ENCODE data around the gene PPP1R36.
"Not testable (repeated sequence)": the region's sequence is repeated elsewhere in the genome, so short reads cannot be mapped to it uniquely, and the experiment has no call there.

PPP1R36 gene

GRCh38 chr14:64549791-64550620 lies at the start of gene PPP1R36:
Gene PPP1R36, plus strand, starts transcription at chr14:64549961. Its CDS starts 37 bp downstream, at chr14:64549998.
- no peak for DNase-seq (ENCODE audit: low read depth in 2 of 2)

- no peak for DNase-seq (ENCODE audit: low read depth in 2 of 2)
These were observed 49.7 kb upstream of the PPP1R36 start for GRCh38 chr14:64500088-64500487.

- no peak for DNase-seq (ENCODE audit: low read depth in 2 of 2)
These were observed 48.2 kb upstream of the PPP1R36 start for GRCh38 chr14:64501411-64502171.

- DNase-seq (ENCODE audit: low read depth in 2 of 2) = no peak
These were observed 47.3 kb upstream of the PPP1R36 start for GRCh38 chr14:64502456-64502855.

GRCh38 chr14:64502887-64503433 lies 46.8 kb upstream of the PPP1R36 start:
- no peak for DNase-seq (ENCODE audit: low read depth in 2 of 2)

- peak; percentile 88 to 91 for DNase-seq (ENCODE audit: low read depth in 2 of 2)
These were observed 46.1 kb upstream of the PPP1R36 start, which contains the start of gene ZBTB25 for GRCh38 chr14:64503434-64504309. Gene ZBTB25, minus strand, starts transcription at chr14:64503838. Its CDS starts 13,305 bp downstream, at chr14:64490533.

- DNase-seq (ENCODE audit: low read depth in 2 of 2) = peak; percentile 84
These were observed 45.4 kb upstream of the PPP1R36 start, which contains the start of gene ZBTB1 for GRCh38 chr14:64504310-64504896. Gene ZBTB1, plus strand, starts transcription at chr14:64504770. Its CDS starts 16,735 bp downstream, at chr14:64521505.

- peak; percentile 81 to 82 for DNase-seq (ENCODE audit: low read depth in 2 of 2)
These were observed 44.6 kb upstream of the PPP1R36 start for GRCh38 chr14:64504897-64505794.

- no peak for DNase-seq (ENCODE audit: low read depth in 2 of 2)
These were observed 43.0 kb upstream of the PPP1R36 start for GRCh38 chr14:64506721-64507120.

GRCh38 chr14:64507376-64508156 lies 42.2 kb upstream of the PPP1R36 start:
- peak in 1 of 2 donors; percentile 36 for DNase-seq (ENCODE audit: low read depth in 2 of 2)

GRCh38 chr14:64508215-64508776 lies 41.5 kb upstream of the PPP1R36 start:
- no peak for DNase-seq (ENCODE audit: low read depth in 2 of 2)

GRCh38 chr14:64509036-64509435 lies 40.7 kb upstream of the PPP1R36 start:
- no peak for DNase-seq (ENCODE audit: low read depth in 2 of 2)

- peak in 1 of 2 donors; percentile 43 for DNase-seq (ENCODE audit: low read depth in 2 of 2)
These were observed 38.7 kb upstream of the PPP1R36 start for GRCh38 chr14:64510825-64511671.

- no peak for DNase-seq (ENCODE audit: low read depth in 2 of 2)
These were observed 36.5 kb upstream of the PPP1R36 start for GRCh38 chr14:64513271-64513670.

- no peak for DNase-seq (ENCODE audit: low read depth in 2 of 2)
These were observed 34.7 kb upstream of the PPP1R36 start for GRCh38 chr14:64515053-64515452.

GRCh38 chr14:64516969-64517368 lies 32.8 kb upstream of the PPP1R36 start:
- DNase-seq (ENCODE audit: low read depth in 2 of 2) = no peak

GRCh38 chr14:64517667-64518066 lies 32.1 kb upstream of the PPP1R36 start:
- not testable (repeated sequence) for DNase-seq (ENCODE audit: low read depth in 2 of 2)

GRCh38 chr14:64518229-64518628 lies 31.5 kb upstream of the PPP1R36 start:
- no peak for DNase-seq (ENCODE audit: low read depth in 2 of 2)

Measured in stimulated activated CD4-positive, alpha-beta T cell treated with anti-CD3 and anti-CD28 coated beads, Interleukin-15, amount 100 ng/mL, for 48 hours (primary cell).